ENCODE data around the gene BCAS4. TPM values are rescaled to one million over a fixed set of nuclear protein-coding genes. Genes with fewer than 3 reads are reported as not detected.
"Not testable (repeated sequence)": the region's sequence is repeated elsewhere in the genome, so short reads cannot be mapped to it uniquely, and the experiment has no call there.

The BCAS4 gene
- total RNA-seq, 1 experiment from 2014 or later = 7.9 TPM

GRCh38 chr20:50797142-50797541, 2.3 kb downstream of the BCAS4 start:
- Mint-ChIP-seq H3K27me3 (ENCODE audit: insufficient read depth, unreplicated experiment) (no peaks in the 10 kb centered on the region), H3K27ac (ENCODE audit: low read depth, unreplicated experiment) (no peak overlapping the region), H3K36me3 (ENCODE audit: insufficient read depth, unreplicated experiment) (no peaks in the 10 kb centered on the region), H3K9me3 (ENCODE audit: unreplicated experiment) (no peaks in the 10 kb centered on the region), H3K4me3 (ENCODE audit: unreplicated experiment) (no peak overlapping the region), H3K4me1 (ENCODE audit: insufficient read depth, unreplicated experiment) (no peaks in the 10 kb centered on the region)
- DNase-seq (ENCODE audit: unreplicated experiment) = no peak
- intact Hi-C loops (cut with micrococcal nuclease) = loop anchor here (10.0 kb wide), 1 partner anchor 838 kb away; no protein-coding TSS in a partner anchor
- ChIA-PET POLR2A (interaction anchor here (0.7 to 1.3 kb wide), 3 partner anchors 58 to 125 kb away, joined by 3 to 4 read pairs (median 3); no protein-coding TSS in a partner anchor), CTCF (interaction anchor here (0.6 to 10.4 kb wide), 7 partner anchors 15 to 184 kb away, joined by 3 to 256 read pairs (median 4); partner anchors contain the start of gene ADNP)
- no peak for TF ChIP-seq CTCF (IDR thresholded peaks at IDR 0.05; ENCODE audit: unreplicated experiment)
- BruUV-seq (replicated peaks) = TSS peak; percentile 29

- no peak overlapping the region for H3K4me3 Mint-ChIP-seq (ENCODE audit: unreplicated experiment)
- CTCF ChIA-PET = interaction anchor here (0.6 to 2.5 kb wide), 4 partner anchors 8 to 610 kb away, joined by 3 to 14 read pairs (median 4); no protein-coding TSS in a partner anchor
- TF ChIP-seq CTCF (IDR thresholded peaks at IDR 0.05; ENCODE audit: unreplicated experiment) = no peak
- POLR2A ChIA-PET = interaction anchor here (0.8 to 1.3 kb wide), 2 partner anchors 121 to 132 kb away, joined by 4 to 5 read pairs; partner anchors contain the start of gene ADNP
- no peaks in the 10 kb centered on the region for H3K36me3 Mint-ChIP-seq (ENCODE audit: insufficient read depth, unreplicated experiment)
- no peaks in the 10 kb centered on the region for H3K9me3 Mint-ChIP-seq (ENCODE audit: unreplicated experiment)
- no peaks in the 10 kb centered on the region for H3K27me3 Mint-ChIP-seq (ENCODE audit: insufficient read depth, unreplicated experiment)
- intact Hi-C loops (cut with micrococcal nuclease) = loop anchor here (10.0 kb wide), 1 partner anchor 836 kb away; no protein-coding TSS in a partner anchor
- no peak overlapping the region for H3K27ac Mint-ChIP-seq (ENCODE audit: low read depth, unreplicated experiment)
- BruUV-seq (replicated peaks) = no TSS peak
- DNase-seq (ENCODE audit: unreplicated experiment) = no peak
- no peaks in the 10 kb centered on the region for H3K4me1 Mint-ChIP-seq (ENCODE audit: insufficient read depth, unreplicated experiment)
Observed at GRCh38 chr20:50798650-50799049, 3.8 kb downstream of the BCAS4 start.

GRCh38 chr20:50799176-50799889, 4.5 kb downstream of the BCAS4 start:
- H3K9me3 Mint-ChIP-seq (ENCODE audit: unreplicated experiment) = no peaks in the 10 kb centered on the region
- intact Hi-C loops (cut with micrococcal nuclease) = loop anchor here (10.0 kb wide), 1 partner anchor 835 kb away; no protein-coding TSS in a partner anchor
- no TSS peak for BruUV-seq (replicated peaks)
- no peaks in the 10 kb centered on the region for H3K36me3 Mint-ChIP-seq (ENCODE audit: insufficient read depth, unreplicated experiment)
- H3K27me3 Mint-ChIP-seq (ENCODE audit: insufficient read depth, unreplicated experiment) = no peaks in the 10 kb centered on the region
- H3K4me1 Mint-ChIP-seq (ENCODE audit: insufficient read depth, unreplicated experiment) = no peaks in the 10 kb centered on the region
- no peak for DNase-seq (ENCODE audit: unreplicated experiment)
- POLR2A ChIA-PET = interaction anchor here (0.8 to 1.3 kb wide), 2 partner anchors 120 to 132 kb away, joined by 4 to 5 read pairs; partner anchors contain the start of gene ADNP
- no peak overlapping the region for H3K4me3 Mint-ChIP-seq (ENCODE audit: unreplicated experiment)
- H3K27ac Mint-ChIP-seq (ENCODE audit: low read depth, unreplicated experiment) = no peak overlapping the region
- CTCF ChIA-PET = interaction anchor here (0.6 to 2.5 kb wide), 9 partner anchors 9 to 611 kb away, joined by 3 to 14 read pairs (median 3); partner anchors contain the start of gene ADNP
- TF ChIP-seq CTCF (IDR thresholded peaks at IDR 0.05; ENCODE audit: unreplicated experiment) = no peak

- no TSS peak for BruUV-seq (replicated peaks)
- intact Hi-C loops (cut with micrococcal nuclease) = loop anchor here (10.0 kb wide), 1 partner anchor 835 kb away; no protein-coding TSS in a partner anchor
- TF ChIP-seq CTCF (IDR thresholded peaks at IDR 0.05; ENCODE audit: unreplicated experiment) = no peak
- H3K27ac Mint-ChIP-seq (ENCODE audit: low read depth, unreplicated experiment) = no peak overlapping the region
- CTCF ChIA-PET = interaction anchor here (0.6 to 2.5 kb wide), 6 partner anchors 9 to 192 kb away, joined by 3 to 14 read pairs (median 3); partner anchors contain the start of gene ADNP
- H3K9me3 Mint-ChIP-seq (ENCODE audit: unreplicated experiment) = no peaks in the 10 kb centered on the region
- H3K27me3 Mint-ChIP-seq (ENCODE audit: insufficient read depth, unreplicated experiment) = no peaks in the 10 kb centered on the region
- no peaks in the 10 kb centered on the region for H3K4me1 Mint-ChIP-seq (ENCODE audit: insufficient read depth, unreplicated experiment)
- H3K36me3 Mint-ChIP-seq (ENCODE audit: insufficient read depth, unreplicated experiment) = no peaks in the 10 kb centered on the region
- no peak overlapping the region for H3K4me3 Mint-ChIP-seq (ENCODE audit: unreplicated experiment)
- no peak for DNase-seq (ENCODE audit: unreplicated experiment)
- POLR2A ChIA-PET = interaction anchor here (0.8 to 1.3 kb wide), 2 partner anchors 23 to 119 kb away, joined by 3 to 5 read pairs; no protein-coding TSS in a partner anchor
Observed at GRCh38 chr20:50799890-50800550, 5.2 kb downstream of the BCAS4 start.

- H3K27me3 Mint-ChIP-seq (ENCODE audit: insufficient read depth, unreplicated experiment); BruUV-seq (replicated peaks); H3K27ac Mint-ChIP-seq (ENCODE audit: low read depth, unreplicated experiment); intact Hi-C loops (cut with micrococcal nuclease); H3K4me3 Mint-ChIP-seq (ENCODE audit: unreplicated experiment); H3K36me3 Mint-ChIP-seq (ENCODE audit: insufficient read depth, unreplicated experiment); H3K9me3 Mint-ChIP-seq (ENCODE audit: unreplicated experiment); H3K4me1 Mint-ChIP-seq (ENCODE audit: insufficient read depth, unreplicated experiment); DNase-seq (ENCODE audit: unreplicated experiment): not testable (repeated sequence)
- ChIA-PET CTCF (interaction anchor here (0.8 to 2.5 kb wide), 4 partner anchors 11 to 191 kb away, joined by 3 to 14 read pairs (median 7); no protein-coding TSS in a partner anchor), POLR2A (interaction anchor here (0.6 kb wide), 1 partner anchor 794 kb away, joined by 3 read pairs; no protein-coding TSS in a partner anchor)
Observed at GRCh38 chr20:50800986-50801746, 6.3 kb downstream of the BCAS4 start.

All from MCF 10A (cell line).